Femur (tissue), 1 donor: ENCODE results near the gene MAP3K15.

ENCODE experiments used
- DNase-seq: peaks from one replicate; pipeline ENCODE4 v3.0.0-alpha.2; 2017

Gene MAP3K15

GRCh38 chrX:19392078-19392477 is 123.2 kb downstream of the MAP3K15 start:
- no peak for DNase-seq

- no peak for DNase-seq
Observed at GRCh38 chrX:19389227-19389845, 126.0 kb downstream of the MAP3K15 start.

- no peak for DNase-seq
Observed at GRCh38 chrX:19388741-19389140, 126.6 kb downstream of the MAP3K15 start.

DNA sequence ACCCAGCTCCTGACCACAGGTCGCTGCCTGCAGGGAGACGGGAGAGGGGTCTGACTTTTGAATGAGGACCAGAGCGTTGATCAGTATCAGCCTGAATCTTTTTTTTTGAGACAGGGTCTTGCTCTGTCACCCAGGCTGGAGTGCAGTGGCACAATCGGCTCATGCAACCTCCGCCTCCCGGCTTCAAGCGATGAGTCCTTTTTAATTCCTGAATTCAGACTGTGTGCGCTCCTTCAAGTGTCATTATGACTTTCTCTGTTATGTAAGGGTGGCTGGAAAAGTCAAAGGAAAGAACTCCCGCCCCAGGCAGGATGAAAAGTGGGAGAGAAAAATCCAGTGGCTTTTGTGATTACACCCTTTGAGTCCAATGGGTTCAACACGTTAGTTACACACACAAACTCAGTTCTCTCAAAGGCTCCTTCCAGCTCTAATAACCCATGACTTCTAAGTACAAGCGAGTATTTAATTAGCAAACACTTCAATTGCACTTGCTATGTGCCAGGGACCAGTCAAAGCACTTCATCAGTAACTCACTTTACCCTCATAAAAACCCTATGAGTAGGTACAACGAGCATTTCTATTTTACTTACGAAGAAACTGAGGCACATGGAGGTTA is 127.1 kb downstream of the MAP3K15 start:
- no peak for DNase-seq

DNA sequence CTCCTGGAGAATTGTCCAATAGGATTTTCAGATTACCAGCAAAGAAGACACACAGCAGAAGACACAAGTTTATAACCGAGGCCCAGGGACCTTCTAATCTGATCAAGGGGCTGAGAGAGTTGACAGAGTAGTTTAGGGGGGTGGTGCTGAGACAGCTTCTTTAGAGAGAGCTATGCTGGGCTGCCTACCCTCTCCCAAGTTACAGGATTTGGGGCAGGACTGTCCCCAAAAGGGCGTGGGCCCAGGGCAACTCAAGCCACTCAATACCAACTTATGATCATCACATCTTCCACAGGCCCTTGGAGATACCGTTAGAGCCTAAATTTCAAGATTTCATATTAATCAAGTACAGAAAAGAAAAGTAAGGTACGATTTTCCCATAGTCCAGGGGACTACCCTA is 128.6 kb downstream of the MAP3K15 start:
- no peak for DNase-seq

GRCh38 chrX:19382555-19383145 is 132.7 kb downstream of the MAP3K15 start:
- DNase-seq = peak; percentile 46

DNA sequence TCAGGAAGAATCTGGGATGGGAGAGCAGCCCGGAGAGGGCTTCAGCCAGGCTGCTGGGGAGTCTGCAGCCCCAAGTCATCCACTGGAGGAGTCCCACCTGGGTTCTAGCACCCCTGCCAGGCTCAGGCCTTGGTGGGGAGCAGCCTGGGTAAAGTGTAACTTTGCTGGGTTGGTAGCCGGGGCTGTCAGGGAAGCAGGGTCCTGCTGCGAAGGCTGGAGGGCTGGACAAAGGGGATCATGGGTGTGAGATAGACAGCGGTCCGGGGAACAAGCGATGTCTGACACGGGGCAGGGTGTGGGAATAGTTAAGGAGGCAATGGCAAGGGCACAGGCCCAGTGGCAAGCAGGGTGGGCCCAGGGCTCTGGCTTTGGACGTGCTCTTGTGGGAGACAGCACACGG is 134.0 kb downstream of the MAP3K15 start:
- DNase-seq = no peak

GRCh38 chrX:19377799-19378198 is 137.5 kb downstream of the MAP3K15 start:
- DNase-seq = no peak

DNA sequence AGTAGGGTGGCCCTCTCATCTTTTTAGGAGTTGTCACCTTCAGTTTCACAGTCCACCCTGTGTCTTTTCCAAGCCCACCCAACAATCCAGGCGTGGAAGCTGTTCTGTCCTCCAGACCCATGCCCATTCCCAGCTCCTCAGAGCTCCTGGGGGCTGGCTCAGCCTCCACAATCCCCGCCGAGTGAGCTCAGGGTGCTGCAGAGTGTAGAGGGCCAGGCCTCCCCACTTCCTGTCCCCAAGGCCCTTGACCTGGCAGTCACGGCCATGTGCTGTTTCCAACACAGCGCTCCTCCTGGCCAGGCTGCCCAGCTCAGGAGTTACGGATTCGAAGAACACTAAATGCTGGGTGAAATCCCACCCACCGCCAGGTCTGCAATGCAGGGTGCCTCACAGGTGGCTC is 139.8 kb downstream of the MAP3K15 start:
- DNase-seq = no peak

DNA sequence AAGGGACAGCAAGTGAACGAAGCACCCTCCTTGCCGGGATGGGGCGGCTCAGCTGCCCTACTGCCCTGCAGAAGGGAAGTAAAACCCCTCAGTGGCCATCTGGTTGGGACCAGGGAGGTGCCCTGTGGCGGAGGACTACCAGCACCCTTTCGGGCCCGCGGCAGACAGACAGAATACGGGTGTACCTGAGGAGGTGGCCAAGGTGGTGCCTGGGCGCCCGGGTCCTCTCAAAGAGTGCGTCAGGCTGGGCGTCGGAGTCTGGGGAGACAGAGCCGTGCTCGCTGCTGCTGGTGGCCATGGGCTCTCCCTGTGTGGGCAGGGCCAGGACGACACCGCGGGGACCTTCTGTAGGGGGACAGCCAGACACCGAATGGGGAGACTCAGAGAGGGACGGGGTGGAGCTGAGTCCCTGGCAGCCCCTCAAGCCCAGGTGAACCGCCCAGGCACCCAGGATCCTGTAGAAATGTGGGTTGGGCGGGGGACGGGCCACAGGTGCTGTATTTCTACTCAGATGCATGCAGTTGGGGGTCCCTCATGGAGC is 141.9 kb downstream of the MAP3K15 start:
- no peak for DNase-seq

GRCh38 chrX:19372547-19373331 is 142.6 kb downstream of the MAP3K15 start:
- peak; percentile 25 for DNase-seq

GRCh38 chrX:19372170-19372546 is 143.2 kb downstream of the MAP3K15 start:
- DNase-seq = peak; percentile 80

DNA sequence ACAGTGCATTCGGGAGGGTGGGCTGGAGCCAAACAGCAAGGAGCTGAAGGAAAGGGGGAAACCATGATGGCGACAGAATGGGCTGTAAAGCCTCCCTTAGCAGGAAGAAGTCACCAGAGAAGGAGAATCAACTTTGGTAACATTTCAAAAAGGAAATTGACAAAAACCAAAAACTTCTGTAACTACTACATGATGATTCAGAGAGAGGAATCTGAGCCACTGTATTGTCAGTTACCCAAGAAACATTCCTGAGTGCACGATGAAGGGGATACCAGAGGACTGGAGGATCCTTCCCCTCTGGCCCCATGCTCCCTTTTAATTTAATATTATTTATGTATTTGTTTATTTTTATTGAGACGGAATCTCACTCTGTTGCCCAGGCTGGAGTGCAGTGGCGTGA is 145.2 kb downstream of the MAP3K15 start:
- DNase-seq = no peak

- DNase-seq = no peak
Observed at GRCh38 chrX:19368576-19368975, 146.7 kb downstream of the MAP3K15 start.

GRCh38 chrX:19361701-19362100 is 153.6 kb downstream of the MAP3K15 start:
- no peak for DNase-seq

GRCh38 chrX:19360903-19361302 is 154.4 kb downstream of the MAP3K15 start:
- DNase-seq = no peak

- DNase-seq = no peak
Observed at GRCh38 chrX:19358521-19358920, 156.8 kb downstream of the MAP3K15 start.

- DNase-seq = no peak
Observed at GRCh38 chrX:19354625-19355024, 160.7 kb downstream of the MAP3K15 start.

- no peak for DNase-seq
Observed at GRCh38 chrX:19350941-19351384, 164.3 kb downstream of the MAP3K15 start.

GRCh38 chrX:19349264-19349663 is 166.0 kb downstream of the MAP3K15 start:
- DNase-seq = no peak

GRCh38 chrX:19347916-19348315 is 167.4 kb downstream of the MAP3K15 start:
- DNase-seq = no peak

- DNase-seq = no peak
Observed at GRCh38 chrX:19344661-19345060, 170.6 kb downstream of the MAP3K15 start.
